ENCODE data around the gene CAPN3.
"Not testable (repeated sequence)": the region's sequence is repeated elsewhere in the genome, so short reads cannot be mapped to it uniquely, and the experiment has no call there.

CAPN3 gene

DNA sequence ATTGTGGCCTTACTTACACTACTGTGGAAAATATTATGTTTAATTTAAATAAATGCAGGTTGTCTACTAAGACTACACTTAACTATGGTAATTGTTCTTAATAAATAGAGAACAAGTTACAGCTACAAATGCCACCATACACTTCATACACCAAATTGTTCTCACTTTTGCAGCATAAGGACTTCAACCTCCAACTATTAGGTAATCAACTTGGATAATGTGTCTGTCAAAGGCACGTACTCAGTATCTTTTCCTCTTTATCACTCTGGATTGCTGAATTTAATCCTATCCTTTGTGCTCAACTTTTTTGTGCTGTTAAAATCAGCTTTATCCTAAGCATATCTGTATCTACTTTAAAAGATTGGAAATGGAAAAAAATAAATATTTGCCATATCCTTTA is 44.5 kb upstream of the CAPN3 start:
- ATAC-seq, result no peak
- TF ChIP-seq, protein P1, sequence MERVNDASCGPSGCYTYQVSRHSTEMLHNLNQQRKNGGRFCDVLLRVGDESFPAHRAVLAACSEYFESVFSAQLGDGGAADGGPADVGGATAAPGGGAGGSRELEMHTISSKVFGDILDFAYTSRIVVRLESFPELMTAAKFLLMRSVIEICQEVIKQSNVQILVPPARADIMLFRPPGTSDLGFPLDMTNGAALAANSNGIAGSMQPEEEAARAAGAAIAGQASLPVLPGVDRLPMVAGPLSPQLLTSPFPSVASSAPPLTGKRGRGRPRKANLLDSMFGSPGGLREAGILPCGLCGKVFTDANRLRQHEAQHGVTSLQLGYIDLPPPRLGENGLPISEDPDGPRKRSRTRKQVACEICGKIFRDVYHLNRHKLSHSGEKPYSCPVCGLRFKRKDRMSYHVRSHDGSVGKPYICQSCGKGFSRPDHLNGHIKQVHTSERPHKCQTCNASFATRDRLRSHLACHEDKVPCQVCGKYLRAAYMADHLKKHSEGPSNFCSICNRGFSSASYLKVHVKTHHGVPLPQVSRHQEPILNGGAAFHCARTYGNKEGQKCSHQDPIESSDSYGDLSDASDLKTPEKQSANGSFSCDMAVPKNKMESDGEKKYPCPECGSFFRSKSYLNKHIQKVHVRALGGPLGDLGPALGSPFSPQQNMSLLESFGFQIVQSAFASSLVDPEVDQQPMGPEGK (CRISPR knock-in tag; IDR thresholded peaks at IDR 0.05; ENCODE audit: borderline replicate concordance), result no peak
- TF ChIP-seq, protein P2, sequence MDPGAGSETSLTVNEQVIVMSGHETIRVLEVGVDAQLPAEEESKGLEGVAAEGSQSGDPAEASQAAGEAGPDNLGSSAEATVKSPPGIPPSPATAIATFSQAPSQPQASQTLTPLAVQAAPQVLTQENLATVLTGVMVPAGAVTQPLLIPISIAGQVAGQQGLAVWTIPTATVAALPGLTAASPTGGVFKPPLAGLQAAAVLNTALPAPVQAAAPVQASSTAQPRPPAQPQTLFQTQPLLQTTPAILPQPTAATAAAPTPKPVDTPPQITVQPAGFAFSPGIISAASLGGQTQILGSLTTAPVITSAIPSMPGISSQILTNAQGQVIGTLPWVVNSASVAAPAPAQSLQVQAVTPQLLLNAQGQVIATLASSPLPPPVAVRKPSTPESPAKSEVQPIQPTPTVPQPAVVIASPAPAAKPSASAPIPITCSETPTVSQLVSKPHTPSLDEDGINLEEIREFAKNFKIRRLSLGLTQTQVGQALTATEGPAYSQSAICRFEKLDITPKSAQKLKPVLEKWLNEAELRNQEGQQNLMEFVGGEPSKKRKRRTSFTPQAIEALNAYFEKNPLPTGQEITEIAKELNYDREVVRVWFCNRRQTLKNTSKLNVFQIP (CRISPR knock-in tag; IDR thresholded peaks at IDR 0.05; ENCODE audit: borderline replicate concordance, low read depth), result no peak
- TF ChIP-seq BACH2 (CRISPR knock-in tag; IDR thresholded peaks at IDR 0.05; ENCODE audit: borderline replicate concordance) (no peak), ZFP30 (CRISPR knock-in tag; IDR thresholded peaks at IDR 0.05) (no peak), RARB (CRISPR knock-in tag; IDR thresholded peaks at IDR 0.05) (no peak), ZNF565 (CRISPR knock-in tag; conservative IDR thresholded peaks at IDR 0.05; ENCODE audit: low read depth) (no peak), GLIS3 (CRISPR knock-in tag; IDR thresholded peaks at IDR 0.05) (no peak), ZNF8 (CRISPR knock-in tag; IDR thresholded peaks at IDR 0.05) (no peak), TCF4 (CRISPR knock-in tag; IDR thresholded peaks at IDR 0.05; ENCODE audit: borderline replicate concordance) (no peak), CSRNP3 (CRISPR knock-in tag; IDR thresholded peaks at IDR 0.05) (no peak), ZNF70 (CRISPR knock-in tag; IDR thresholded peaks at IDR 0.05) (no peak), ZFP3 (CRISPR knock-in tag; IDR thresholded peaks at IDR 0.05) (no peak), TSHZ2 (CRISPR knock-in tag; IDR thresholded peaks at IDR 0.05) (no peak), TOX (CRISPR knock-in tag; IDR thresholded peaks at IDR 0.05; ENCODE audit: borderline replicate concordance) (no peak), ZC3H10 (CRISPR knock-in tag; IDR thresholded peaks at IDR 0.05) (no peak), CSDC2 (CRISPR knock-in tag; IDR thresholded peaks at IDR 0.05) (no peak), ISL1 (CRISPR knock-in tag; IDR thresholded peaks at IDR 0.05) (no peak), ARNTL (CRISPR knock-in tag; IDR thresholded peaks at IDR 0.05; ENCODE audit: borderline replicate concordance, low read depth) (no peak)
- TF ChIP-seq, protein P3, sequence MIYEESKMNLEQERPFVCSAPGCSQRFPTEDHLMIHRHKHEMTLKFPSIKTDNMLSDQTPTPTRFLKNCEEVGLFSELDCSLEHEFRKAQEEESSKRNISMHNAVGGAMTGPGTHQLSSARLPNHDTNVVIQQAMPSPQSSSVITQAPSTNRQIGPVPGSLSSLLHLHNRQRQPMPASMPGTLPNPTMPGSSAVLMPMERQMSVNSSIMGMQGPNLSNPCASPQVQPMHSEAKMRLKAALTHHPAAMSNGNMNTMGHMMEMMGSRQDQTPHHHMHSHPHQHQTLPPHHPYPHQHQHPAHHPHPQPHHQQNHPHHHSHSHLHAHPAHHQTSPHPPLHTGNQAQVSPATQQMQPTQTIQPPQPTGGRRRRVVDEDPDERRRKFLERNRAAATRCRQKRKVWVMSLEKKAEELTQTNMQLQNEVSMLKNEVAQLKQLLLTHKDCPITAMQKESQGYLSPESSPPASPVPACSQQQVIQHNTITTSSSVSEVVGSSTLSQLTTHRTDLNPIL (CRISPR knock-in tag; IDR thresholded peaks at IDR 0.05; ENCODE audit: low read depth), result no peak

DNA sequence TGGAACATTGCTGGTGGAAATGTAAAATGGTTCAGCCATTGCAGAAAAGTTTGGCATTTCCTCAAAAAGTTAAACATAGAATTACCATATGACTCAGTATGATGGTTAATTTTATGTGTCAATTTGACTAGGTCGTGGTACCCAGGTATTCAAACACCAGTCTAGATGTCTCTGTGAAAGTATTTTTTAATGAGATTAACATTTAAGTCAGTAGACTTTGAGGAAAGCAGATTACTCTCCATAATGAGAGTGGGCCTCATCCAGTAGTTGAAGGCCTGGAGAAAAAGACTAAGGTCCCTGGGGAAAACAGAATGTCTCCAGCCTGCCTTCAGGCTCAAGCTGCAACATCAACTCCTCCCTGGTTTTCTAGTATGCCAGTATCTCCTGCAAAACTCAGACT is 43.8 kb upstream of the CAPN3 start:
- ATAC-seq, result no peak
- no peak for TF ChIP-seq ZC3H10 (CRISPR knock-in tag; IDR thresholded peaks at IDR 0.05)
- TF ChIP-seq RARB (CRISPR knock-in tag; IDR thresholded peaks at IDR 0.05), result no peak
- TF ChIP-seq, protein P3 (CRISPR knock-in tag; IDR thresholded peaks at IDR 0.05; ENCODE audit: low read depth), result no peak
- TF ChIP-seq, protein P1 (CRISPR knock-in tag; IDR thresholded peaks at IDR 0.05; ENCODE audit: borderline replicate concordance), result no peak
- TF ChIP-seq CSDC2 (CRISPR knock-in tag; IDR thresholded peaks at IDR 0.05), result no peak
- TF ChIP-seq PPARA (CRISPR knock-in tag; IDR thresholded peaks at IDR 0.05; ENCODE audit: borderline replicate concordance), result no peak
- TF ChIP-seq ZNF8 (CRISPR knock-in tag; IDR thresholded peaks at IDR 0.05), result no peak
- TF ChIP-seq TOX (CRISPR knock-in tag; IDR thresholded peaks at IDR 0.05; ENCODE audit: borderline replicate concordance), result no peak
- TF ChIP-seq ZNF565 (CRISPR knock-in tag; conservative IDR thresholded peaks at IDR 0.05; ENCODE audit: low read depth), result no peak
- TF ChIP-seq OSR1 (CRISPR knock-in tag; IDR thresholded peaks at IDR 0.05), result no peak
- TF ChIP-seq TCF4 (CRISPR knock-in tag; IDR thresholded peaks at IDR 0.05; ENCODE audit: borderline replicate concordance), result no peak
- no peak for TF ChIP-seq ZFP3 (CRISPR knock-in tag; IDR thresholded peaks at IDR 0.05)
- no peak for TF ChIP-seq ZFP30 (CRISPR knock-in tag; IDR thresholded peaks at IDR 0.05)
- TF ChIP-seq ZNF70 (CRISPR knock-in tag; IDR thresholded peaks at IDR 0.05), result no peak
- TF ChIP-seq, protein P2 (CRISPR knock-in tag; IDR thresholded peaks at IDR 0.05; ENCODE audit: borderline replicate concordance, low read depth), result no peak
- no peak for TF ChIP-seq SNAI2 (CRISPR knock-in tag; IDR thresholded peaks at IDR 0.05)
- no peak for TF ChIP-seq ISL1 (CRISPR knock-in tag; IDR thresholded peaks at IDR 0.05)
- no peak for TF ChIP-seq ESRRG (CRISPR knock-in tag; IDR thresholded peaks at IDR 0.05)

DNA sequence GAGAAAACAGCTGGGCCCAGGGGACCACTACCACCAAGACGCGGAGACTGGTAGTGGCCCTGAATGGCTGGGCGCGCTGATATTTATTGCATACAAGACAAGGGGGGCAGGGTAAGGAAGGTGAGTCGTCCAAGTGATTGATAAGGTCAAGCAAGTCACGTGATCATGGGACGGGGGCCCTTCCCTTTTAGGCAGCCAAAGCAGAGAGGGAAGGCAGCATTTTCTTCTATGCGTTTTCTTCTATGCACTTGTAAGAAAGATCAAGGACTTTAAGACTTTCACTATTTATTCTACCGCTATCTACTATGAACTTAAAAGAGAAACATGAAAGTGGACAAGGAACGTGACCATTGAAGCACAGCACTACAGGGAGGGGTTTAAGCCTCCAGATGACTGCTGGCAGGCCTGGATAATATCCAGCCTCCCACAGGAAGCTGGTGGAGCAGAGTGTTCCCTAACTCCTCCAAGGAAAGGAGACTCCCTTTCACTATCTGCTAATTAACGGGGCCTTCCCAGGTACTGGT is 43.0 kb upstream of the CAPN3 start:
- ATAC-seq, result not testable (repeated sequence)
